ENCODE measurements around the gene MYBL2. TPM values are rescaled to one million over a fixed set of nuclear protein-coding genes. Genes with fewer than 3 reads are reported as not detected.

Gene MYBL2
- total RNA-seq, 1 donor from 2014 or later: 1.7 TPM

- no peak overlapping the region for H3K4me3 ChIP-seq
- H3K36me3 ChIP-seq: no peaks in the 10 kb centered on the region
- no peak overlapping the region for H3K27ac ChIP-seq
- no peak for DNase-seq (ENCODE audit: extremely low spot score in 2 of 2)
- H3K4me1 ChIP-seq: no peaks in the 10 kb centered on the region
- H3K27me3 ChIP-seq: no peaks in the 10 kb centered on the region
- TF ChIP-seq, protein P1, sequence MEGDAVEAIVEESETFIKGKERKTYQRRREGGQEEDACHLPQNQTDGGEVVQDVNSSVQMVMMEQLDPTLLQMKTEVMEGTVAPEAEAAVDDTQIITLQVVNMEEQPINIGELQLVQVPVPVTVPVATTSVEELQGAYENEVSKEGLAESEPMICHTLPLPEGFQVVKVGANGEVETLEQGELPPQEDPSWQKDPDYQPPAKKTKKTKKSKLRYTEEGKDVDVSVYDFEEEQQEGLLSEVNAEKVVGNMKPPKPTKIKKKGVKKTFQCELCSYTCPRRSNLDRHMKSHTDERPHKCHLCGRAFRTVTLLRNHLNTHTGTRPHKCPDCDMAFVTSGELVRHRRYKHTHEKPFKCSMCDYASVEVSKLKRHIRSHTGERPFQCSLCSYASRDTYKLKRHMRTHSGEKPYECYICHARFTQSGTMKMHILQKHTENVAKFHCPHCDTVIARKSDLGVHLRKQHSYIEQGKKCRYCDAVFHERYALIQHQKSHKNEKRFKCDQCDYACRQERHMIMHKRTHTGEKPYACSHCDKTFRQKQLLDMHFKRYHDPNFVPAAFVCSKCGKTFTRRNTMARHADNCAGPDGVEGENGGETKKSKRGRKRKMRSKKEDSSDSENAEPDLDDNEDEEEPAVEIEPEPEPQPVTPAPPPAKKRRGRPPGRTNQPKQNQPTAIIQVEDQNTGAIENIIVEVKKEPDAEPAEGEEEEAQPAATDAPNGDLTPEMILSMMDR (IDR thresholded peaks at IDR 0.05): no peak
- no peak for TF ChIP-seq POLR2A (IDR thresholded peaks at IDR 0.05)
- no peak for TF ChIP-seq POLR2AphosphoS5 (IDR thresholded peaks at IDR 0.05; ENCODE audit: insufficient read depth in 1 of 2, low read depth in 1 of 2)
- intact Hi-C loops (cut with DNase I): no loop called here
- H3K9me3 ChIP-seq: no peaks in the 10 kb centered on the region
Observed at GRCh38 chr20:43716757-43717615, 50.1 kb downstream of the MYBL2 start.

- H3K27me3 ChIP-seq: no peaks in the 10 kb centered on the region
- H3K4me1 ChIP-seq: no peaks in the 10 kb centered on the region
- intact Hi-C loops (cut with DNase I): no loop called here
- H3K27ac ChIP-seq: no peak overlapping the region
- H3K4me3 ChIP-seq: no peak overlapping the region
- H3K36me3 ChIP-seq: no peaks in the 10 kb centered on the region
- DNase-seq (ENCODE audit: extremely low spot score in 2 of 2): no peak
- H3K9me3 ChIP-seq: no peaks in the 10 kb centered on the region
- no peak for TF ChIP-seq POLR2AphosphoS5 (IDR thresholded peaks at IDR 0.05; ENCODE audit: insufficient read depth in 1 of 2, low read depth in 1 of 2)
- TF ChIP-seq POLR2A (IDR thresholded peaks at IDR 0.05): no peak
- TF ChIP-seq, protein P1 (IDR thresholded peaks at IDR 0.05): no peak
Observed at GRCh38 chr20:43717616-43717995, 50.7 kb downstream of the MYBL2 start.

DNA sequence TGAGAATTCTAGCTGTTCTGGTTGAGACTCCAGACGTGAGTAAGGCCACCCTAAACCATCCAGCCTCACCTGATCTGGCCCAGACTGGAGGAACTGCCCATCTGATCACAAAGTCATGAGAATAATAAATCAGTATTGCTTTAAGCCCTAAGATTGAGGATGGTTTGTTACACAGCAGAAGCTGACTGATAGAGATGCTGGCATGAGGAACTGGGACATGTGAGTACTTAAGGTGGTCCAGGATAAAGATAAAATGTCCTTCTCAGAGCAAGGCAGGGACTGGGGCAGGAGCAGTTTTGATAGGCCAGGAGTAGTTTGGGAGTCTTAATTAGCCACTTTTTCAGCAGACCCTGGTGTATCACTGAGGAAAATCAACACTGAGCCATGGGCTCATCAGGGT lies 53.1 kb downstream of the MYBL2 start:
- TF ChIP-seq, protein P1 (IDR thresholded peaks at IDR 0.05): no peak
- TF ChIP-seq POLR2A (IDR thresholded peaks at IDR 0.05) (no peak), POLR2AphosphoS5 (IDR thresholded peaks at IDR 0.05; ENCODE audit: insufficient read depth in 1 of 2, low read depth in 1 of 2) (no peak)
- H3K27me3 ChIP-seq: no peaks in the 10 kb centered on the region
- no peaks in the 10 kb centered on the region for H3K9me3 ChIP-seq
- H3K4me3 ChIP-seq: no peak overlapping the region
- no peaks in the 10 kb centered on the region for H3K36me3 ChIP-seq
- no peak overlapping the region for H3K27ac ChIP-seq
- no peaks in the 10 kb centered on the region for H3K4me1 ChIP-seq
- no peak for DNase-seq (ENCODE audit: extremely low spot score in 2 of 2)
- intact Hi-C loops (cut with DNase I): no loop called here

GRCh38 chr20:43721097-43721428 lies 54.1 kb downstream of the MYBL2 start:
- no peak overlapping the region for H3K4me3 ChIP-seq
- no peak for DNase-seq (ENCODE audit: extremely low spot score in 2 of 2)
- intact Hi-C loops (cut with DNase I): no loop called here
- H3K4me1 ChIP-seq: no peaks in the 10 kb centered on the region
- TF ChIP-seq POLR2A (IDR thresholded peaks at IDR 0.05) (no peak), POLR2AphosphoS5 (IDR thresholded peaks at IDR 0.05; ENCODE audit: insufficient read depth in 1 of 2, low read depth in 1 of 2) (no peak)
- TF ChIP-seq, protein P1 (IDR thresholded peaks at IDR 0.05): no peak
- no peaks in the 10 kb centered on the region for H3K27me3 ChIP-seq
- no peak overlapping the region for H3K27ac ChIP-seq
- no peaks in the 10 kb centered on the region for H3K36me3 ChIP-seq
- H3K9me3 ChIP-seq: no peaks in the 10 kb centered on the region

- intact Hi-C loops (cut with DNase I): no loop called here
Observed at GRCh38 chr20:43721429-43722152, 54.7 kb downstream of the MYBL2 start.

More at GRCh38 chr20:43721429-43722152, 54.7 kb downstream of the MYBL2 start:
- H3K4me3 ChIP-seq: no peak overlapping the region
- no peaks in the 10 kb centered on the region for H3K4me1 ChIP-seq
- no peaks in the 10 kb centered on the region for H3K9me3 ChIP-seq
- H3K36me3 ChIP-seq: no peaks in the 10 kb centered on the region
- no peaks in the 10 kb centered on the region for H3K27me3 ChIP-seq
- TF ChIP-seq POLR2A (IDR thresholded peaks at IDR 0.05) (no peak), POLR2AphosphoS5 (IDR thresholded peaks at IDR 0.05; ENCODE audit: insufficient read depth in 1 of 2, low read depth in 1 of 2) (no peak)
- TF ChIP-seq, protein P1 (IDR thresholded peaks at IDR 0.05): no peak
- DNase-seq (ENCODE audit: extremely low spot score in 2 of 2): no peak
- no peak overlapping the region for H3K27ac ChIP-seq
